Stimulated activated CD4-positive, alpha-beta T cell treated with anti-CD3 and anti-CD28 coated beads, Interleukin-4, amount 100 ng/mL, for 48 hours (primary cell): ENCODE measurements around the gene SRGN.

Experiments
- DNase-seq, 2 donors: peaks; one replicate each; pipeline ENCODE4 v3.0.0-alpha.2; 2020; ENCODE audit warnings: low read depth in 2 of 2

Gene SRGN

DNA sequence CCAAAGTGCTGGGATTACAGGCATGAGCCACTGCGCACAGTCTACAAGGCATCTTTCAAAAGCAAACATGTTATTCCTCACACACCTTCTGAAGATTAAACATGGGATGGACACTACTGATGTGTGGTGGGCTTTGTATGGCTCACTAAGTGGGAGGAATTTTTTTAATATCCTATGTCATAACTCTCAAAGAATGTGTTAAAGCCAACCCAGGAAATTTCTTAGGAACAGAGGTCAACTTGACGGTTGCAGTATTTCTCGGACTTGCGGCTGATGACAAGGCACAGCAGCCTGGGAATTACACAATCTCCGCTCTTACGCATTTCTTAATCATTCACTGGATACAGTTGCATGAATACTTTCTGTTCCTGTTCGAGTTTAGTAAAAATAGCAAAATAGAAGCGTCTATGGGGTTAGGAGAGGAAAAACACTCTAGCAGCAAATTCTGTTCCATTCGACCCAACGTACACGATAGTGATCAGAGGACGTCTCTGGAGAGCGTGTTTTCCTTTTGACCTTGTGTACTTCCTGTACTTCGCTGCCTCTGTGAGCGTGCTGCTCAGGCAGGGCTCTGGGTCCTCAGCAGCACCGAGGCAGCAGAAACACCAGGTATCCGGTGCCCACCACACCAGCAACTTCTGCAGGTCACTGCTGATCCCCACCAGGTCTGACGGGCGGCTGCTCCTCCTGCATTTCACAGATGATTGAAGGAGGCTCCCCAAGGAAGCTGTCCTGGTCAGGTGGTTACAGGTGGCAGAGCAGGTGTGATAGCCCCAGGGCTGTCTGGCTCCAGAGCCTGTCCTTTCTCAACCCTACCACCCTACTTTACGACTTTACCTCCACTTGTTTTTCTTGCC lies 26.4 kb upstream of the SRGN start:
- no peak for DNase-seq

DNA sequence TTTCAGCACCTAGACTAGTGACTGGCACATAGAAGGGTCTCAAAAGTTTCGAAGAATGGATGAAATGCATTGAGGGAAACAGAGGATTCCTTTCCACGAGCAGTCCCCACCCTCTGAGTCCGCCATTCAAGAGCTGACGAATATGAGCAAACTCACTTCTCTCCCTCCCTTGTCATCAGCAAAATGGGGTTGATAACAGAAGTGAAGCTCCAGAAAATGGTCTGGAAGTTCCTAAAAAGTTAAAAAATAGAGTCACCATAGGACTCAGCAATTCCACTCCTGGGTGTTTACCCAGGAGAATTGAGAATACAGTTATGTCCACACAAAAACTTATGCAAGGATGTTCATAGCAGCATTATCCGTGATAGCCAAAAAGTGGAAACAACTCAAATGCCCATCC lies 25.0 kb upstream of the SRGN start:
- DNase-seq: no peak

DNA sequence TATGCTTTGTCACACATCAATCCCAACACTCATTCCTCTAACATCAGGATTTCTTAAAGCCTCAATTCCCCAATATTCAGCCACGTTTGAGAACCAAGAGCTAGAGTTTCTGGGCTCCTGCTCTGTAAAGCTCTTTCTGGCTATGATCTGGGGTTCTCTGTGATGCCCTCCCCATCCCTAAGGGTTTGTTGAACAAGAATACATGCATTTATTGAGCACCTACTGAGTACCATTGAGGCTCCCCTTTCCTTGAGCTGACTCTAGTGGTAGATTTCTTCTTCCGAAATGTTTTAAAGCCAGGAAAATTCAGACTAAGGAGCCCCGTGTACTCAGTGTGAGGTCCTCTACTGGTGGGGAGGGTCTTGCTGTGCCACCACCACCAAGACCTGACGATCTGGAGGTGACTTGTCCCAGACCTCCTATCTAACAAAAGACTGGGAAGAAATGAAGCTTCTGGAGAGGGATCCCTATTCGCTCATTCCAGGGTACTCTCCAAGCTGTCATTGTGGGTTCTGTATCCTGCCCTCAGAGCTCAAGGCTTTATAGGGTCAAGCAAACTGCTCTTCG lies 23.1 kb upstream of the SRGN start:
- DNase-seq: no peak

DNA sequence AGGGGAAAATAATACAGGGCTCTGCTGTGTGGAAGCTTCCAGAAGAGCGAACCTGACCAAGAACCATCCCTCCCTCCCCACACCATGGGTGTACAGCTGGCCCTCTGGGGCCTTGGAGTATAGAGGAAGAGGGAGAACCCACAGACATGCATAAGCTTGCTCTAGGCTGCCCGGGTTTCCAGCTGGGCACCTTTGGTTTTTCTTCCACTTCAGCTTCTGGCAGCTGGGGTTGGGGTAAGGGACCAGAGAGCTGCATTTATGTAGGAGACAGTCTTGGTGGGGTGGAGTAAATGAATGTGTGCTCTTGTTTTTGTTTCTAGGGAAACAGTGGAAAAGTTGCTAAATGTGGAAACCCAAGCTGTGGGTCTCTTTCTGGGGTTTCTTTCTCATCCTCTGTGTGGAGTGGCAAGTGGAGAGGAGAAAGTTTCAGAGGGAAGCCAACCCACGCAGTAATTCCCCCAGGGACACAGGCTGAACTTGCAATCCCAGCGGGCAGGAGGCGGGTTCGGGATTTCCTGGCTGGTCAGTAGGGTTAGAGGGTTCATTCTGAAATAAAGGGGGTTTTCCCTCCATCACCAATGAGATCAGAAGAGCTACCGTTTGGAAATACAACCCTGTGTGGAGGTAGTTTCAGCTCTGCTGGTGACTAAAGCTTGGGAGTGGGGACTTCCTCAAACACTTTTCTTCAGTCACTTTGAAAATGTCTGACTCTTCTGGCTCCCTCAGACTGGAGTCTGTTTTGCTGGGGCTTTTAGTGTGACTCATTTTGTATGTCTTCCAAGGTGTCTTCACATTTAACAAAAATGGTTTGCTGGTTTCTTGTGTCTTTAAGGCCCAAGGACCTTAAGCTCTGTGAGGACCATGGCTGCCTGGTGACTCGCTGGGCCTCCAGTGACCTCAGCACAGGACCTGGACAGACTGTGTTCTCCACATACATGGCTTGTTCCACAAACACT lies 22.2 kb upstream of the SRGN start:
- DNase-seq: peak in 1 of 2 donors; percentile 66

DNA sequence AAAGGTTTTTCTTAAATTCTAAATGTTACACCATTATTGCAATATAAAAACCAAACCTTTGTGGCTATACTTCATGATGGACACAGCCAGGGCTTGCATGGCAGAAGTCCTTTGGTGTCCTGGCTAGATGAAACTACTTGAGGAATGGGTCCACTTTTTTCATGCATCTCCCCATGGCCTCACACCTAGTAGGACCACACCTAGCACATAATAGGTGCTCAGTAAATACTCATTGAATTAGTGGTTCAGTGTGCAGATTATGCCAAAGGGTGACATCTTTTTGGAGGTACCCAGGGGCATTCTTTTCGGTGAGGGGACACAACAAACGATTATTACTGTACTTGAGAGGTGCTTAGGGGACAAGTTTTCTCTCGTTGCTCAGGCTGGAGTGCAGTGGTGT lies 20.7 kb upstream of the SRGN start:
- no peak for DNase-seq

DNA sequence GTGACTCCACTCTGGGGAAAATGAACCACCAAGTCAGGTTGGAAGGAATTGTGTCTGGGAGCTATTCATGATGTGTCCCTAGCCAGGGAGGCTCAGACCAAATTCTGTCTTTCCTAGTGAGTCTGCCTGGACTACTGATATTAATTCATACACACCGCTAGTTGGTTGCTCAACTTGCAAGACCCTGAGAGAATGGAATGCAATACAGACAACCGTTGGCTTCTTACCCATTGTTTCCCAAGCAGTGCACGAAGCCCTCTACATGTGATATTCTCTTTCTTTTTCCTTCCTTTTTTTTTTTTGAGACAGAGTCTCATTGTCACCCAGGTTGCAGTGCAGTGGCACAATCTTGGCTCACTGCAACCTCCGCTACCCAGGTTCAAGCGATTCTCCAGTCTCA lies 19.4 kb upstream of the SRGN start:
- no peak for DNase-seq

DNA sequence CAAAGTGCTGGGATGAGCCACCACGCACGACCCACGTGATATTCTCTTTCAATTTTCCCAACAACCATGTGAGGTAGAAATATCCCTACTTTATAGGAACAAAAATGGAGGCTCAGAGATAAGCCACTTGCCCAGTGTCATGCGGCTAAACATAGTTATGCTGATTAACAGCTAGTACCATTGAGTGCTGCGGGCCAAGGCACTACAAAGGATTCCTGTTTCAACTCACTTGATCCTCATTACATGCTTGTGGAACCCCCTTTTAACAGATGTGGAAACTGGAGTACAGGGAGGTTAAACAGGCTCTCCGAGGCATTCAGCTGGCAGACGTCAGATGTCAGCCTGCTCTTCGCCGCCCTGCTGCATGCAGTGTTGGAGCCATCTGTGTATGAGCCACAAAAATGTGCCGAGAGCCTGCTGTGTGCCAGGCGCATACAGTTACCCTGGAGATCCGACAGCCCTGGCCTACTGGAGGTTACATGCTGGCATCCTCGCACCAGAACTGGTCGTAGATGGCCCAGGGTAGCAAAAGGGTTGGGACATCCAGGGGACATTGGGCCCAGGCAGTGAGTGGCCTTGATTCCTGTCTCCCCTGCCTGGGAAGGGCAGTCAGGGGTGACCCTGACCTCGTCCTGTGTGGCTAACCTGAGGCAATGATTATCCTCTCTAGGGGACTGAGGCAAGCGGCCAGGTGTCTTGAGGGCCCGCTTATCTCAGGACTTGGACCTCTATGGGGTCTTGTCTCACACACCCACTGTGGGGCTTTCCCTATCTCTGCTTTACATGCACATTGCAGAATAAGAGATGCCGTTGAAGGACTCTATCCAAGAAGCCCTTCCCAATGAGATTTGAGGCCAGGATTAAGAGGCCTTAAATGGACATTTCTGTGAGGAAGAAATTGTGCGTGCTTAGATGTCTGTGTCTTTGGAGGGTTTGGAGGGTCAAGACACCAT lies 18.5 kb upstream of the SRGN start:
- DNase-seq: no peak

DNA sequence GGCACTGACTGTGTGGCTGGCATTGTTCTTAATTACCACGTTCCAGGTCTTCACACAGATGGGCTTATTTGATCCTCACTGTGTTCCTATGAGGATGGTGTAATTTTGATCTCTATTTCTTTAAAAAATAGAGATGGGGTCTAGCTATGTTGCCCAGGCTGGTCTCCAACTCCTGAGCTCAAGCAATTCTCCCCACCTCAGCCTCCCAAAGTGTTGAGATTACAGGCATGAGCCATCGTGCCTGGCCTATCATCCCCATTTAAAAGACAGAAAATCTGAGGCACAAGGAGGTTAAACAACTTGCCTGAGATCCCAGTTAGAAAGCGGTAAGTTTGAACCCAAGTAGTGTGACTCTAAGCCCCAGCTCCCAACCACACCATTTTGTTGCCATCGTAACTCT lies 17.0 kb upstream of the SRGN start:
- DNase-seq: no peak

DNA sequence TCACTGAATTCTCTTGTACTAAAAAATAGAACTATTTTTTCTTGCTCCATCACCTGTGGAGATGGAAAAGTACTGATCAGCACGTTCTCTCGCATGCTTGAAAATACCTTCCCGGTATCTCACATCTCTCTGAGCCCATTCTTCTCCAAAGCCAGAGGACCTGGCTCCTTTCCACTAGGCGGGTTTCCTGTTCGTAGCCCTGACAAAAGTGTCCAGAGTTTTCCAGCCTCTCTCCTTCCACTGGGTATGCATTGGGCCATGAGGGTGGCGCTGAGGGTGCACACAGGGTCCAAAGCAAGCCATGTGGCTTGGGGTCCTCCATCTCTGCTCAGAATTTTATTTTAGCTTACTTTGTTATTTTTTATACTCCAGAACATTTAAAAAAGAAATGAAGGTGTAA lies 16.3 kb upstream of the SRGN start:
- DNase-seq: no peak

DNA sequence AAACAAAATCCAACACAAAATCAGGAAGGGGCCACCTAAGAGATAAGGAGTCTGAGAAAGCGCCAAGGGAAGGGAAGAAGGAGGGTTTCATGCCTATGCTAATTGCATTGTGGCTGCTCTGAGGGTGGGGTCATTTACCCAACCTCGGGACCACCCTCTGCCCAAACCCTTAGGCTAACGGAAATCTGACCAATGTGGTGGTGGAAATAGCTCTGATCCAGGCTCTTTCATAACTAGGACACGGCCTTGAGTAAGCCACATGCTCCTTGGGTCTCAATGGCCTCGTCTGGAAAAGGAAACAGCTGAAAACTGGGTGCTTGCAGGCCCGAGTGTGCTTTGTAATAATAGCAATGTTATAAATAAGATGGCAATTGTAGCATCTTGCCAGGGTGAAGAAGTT lies 14.9 kb upstream of the SRGN start:
- DNase-seq: no peak

DNA sequence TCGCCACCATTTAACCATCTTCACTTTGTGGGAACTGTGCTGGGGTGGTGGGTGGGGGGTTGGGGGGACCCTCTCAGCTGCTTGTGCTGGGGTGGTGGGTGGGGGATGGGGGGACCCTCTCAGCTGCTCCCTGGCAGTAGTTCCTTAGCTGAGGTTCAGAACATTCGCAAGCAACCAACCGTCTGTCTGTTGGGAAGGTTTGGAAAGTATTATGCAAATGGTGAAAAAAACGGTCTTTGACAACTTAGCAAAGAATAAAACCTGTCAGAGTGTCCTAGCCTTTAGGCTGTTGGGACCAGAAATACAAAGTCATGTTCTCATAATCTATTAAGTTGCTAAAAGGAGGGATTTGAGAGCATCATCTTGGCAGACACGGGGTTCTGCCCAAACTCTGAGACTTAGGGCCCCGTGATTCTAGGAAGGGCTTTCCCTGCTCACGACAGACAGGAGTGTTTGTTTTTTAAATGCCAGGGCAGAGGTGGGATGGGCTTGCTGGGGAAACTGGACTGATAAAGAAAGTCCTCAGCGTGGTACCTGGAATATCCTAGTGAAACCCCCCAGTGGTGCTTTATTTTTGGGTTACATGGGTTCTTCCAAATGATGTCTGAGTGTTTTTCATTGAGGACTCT lies 14.1 kb upstream of the SRGN start:
- DNase-seq: no peak

DNA sequence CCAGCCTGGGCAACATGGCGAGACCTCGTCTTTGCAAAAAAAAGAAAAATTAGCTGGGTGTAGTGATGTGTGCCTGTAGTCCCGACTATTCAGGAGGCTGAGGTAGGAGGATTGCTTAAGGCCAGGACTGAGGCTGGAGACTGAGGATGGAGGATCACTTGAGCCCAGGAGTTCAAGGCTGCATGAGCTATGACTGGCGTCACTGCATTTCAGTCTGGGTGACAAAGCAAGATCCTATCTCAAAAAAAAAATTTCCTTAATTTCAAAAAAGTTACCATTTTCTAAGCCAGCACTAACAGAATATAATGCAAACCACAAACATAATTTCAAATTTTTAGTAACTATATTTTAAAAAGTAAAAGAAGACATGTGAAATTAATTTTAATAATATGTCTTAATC lies 13.4 kb upstream of the SRGN start:
- DNase-seq: no peak

DNA sequence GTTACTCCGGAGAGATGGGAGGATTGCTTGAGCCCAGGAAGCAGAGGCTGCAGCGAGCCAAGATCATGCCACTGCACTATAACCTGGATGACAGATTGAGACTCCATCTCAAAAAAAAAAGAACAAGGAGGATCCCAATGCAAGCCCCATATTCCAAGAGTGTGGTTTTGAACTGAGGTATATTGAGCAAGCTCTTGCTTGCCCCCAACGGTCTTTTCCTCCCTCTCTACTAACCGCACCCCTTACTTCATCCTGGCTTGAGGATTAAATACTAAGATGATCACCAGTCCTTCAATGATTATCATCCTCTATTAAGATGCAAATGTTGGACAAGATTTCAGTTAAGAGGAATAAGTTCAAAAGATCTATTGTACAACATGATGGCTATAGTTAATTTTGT lies 12.5 kb upstream of the SRGN start:
- DNase-seq: no peak

DNA sequence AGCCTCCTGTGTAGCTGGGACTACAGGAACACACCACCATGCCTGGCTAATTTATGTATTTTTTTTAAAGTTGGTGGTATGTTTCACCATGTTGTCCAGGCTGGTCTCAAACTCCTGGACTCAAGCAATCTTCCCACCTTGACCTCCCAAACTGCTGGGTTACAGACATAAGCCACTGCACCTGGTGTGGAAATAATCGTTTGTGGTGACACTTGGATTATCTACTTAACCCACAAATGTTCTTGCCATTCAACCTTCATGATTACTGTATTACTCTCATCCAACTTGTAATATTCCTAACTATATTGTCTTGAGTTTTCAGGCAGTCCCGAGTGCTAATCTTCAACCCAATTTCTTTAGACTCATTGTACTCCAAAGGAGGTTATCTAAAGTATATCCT lies 9.6 kb upstream of the SRGN start:
- DNase-seq: no peak

DNA sequence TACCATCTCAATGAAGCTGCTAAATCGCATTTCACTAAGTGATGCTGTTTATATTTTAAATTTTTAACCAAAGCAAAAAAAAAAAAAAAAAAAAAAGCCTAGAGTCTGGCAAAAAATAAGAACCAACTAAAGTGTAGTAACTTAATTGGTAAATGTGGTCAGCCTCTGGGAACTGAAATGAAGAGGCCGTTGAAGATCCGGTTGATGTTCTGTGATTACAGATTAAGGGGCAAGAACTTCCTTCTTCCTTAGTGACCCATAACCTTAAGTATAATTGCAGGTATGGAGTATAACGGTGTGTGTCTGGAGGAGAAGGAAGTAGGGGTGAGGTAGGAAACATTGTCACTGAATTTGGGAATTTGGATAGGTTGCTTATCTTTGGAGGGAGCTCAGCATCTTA lies 7.7 kb upstream of the SRGN start:
- DNase-seq: no peak

DNA sequence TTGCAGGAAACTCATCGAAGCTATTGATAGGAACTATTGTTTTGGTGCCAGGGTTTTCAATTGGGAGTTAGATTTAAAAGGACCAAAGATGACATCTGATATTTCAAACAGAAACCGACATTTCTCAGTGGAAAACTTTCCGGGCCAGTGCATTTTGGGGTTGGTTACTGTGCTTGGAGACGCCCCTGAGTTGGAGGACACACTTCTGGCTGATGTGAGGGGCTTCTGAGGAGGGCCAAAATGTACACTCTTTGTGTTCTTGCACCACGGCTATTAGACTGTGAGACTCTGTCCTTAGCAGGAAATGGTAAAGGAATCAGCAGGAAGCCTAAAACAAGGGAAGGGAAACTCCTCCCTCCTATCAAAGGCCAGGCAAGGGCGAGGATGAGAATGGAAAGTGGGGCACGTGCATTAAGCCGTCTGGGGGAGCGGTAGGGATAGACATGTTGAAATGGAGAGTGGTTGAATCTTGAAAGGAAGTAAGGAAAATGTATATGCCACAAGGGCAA lies 1.8 kb upstream of the SRGN start:
- no peak for DNase-seq

DNA sequence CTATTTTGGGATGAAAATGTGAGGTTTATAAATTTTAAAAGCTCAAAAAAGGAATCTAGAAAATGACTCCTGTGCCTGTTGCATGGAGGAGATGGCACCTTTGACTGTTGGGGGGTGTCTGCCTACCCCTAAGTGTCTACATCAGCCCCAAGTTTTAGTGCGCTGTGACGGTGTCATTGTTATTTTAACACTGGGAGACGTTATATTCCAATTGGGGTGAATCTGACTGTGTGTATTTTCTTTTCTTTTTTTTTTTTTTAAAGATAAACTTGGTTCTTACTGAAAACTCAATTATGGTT lies 517 bp downstream of the SRGN start:
- no peak for DNase-seq

DNA sequence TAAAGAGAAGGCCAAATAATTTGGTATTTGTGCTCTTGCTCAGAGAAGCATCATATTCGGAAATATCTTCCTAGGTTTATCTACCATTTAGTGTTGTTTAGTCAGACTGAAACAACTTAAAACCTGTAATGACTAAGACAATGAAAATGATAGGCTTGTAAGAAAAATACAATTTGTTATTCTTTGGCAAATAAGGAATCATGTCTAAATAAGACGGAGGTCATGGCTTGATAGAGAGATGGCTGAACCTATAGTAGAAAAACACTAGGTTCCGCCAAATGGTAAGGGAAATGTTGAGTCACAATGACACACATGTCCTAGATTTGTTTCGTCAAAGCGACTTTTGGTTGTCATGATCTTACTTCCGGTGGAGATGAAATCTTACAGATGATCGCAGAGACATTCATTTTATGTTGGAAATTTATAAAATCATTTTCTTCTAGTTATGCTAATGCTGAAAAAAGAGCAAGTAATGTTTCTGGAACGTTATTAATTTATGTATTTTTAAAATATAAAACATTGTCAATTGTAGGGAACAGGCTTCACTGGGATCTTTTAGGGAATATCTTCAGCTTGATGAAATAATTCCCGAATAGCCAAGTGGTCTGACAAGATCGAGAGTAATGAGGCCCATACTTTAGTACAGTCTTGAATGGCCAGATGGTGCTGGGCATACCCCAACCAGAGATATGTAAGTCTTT lies 1.0 kb downstream of the SRGN start:
- no peak for DNase-seq

DNA sequence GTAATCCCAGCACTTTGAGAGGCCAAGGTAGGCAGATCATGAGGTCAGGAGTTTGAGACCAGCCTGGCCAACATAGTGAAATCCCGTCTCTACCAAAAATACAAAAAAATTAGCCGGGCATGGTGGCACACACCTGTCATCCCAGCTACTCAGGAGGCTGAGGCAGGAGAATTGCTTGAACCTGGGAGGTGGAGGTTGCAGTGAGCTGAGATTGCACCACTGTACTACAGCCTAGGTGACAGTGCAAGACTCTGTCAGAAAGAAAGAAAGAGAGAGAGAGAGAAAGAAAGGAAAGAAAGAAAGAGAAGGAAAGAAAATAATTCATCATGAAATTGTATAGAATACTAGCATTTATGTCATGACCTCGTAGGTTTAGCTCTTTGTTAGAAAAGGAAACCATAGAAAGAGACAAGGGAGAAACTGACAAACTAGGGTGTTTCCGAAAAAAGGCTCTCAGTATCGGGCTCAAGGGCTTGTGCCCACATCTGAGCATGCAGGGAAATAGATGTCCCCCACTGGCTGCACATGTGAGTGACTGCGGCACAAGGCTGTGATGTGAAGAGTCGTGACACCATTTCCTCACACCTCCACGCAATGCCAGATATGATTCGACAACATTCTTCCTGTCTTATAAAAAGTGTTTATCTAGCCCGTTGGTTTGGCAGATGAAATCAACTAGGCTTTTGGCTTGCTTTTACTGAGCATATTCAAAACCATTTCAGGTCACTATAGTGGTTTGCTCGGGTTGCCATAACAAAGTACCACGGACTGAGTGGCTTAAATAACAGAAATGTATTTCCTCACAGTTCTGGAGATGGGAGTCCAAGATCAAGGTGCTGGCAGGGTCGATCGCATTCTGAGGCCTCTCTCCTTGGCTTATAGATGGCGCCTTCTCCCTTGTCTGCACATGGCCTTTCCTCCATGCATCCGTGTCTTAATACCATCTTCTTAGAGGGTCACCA lies 2.0 kb downstream of the SRGN start:
- DNase-seq: peak; percentile 59 to 75
